Measurements from ENCODE around the gene TGFBR2.

DNA sequence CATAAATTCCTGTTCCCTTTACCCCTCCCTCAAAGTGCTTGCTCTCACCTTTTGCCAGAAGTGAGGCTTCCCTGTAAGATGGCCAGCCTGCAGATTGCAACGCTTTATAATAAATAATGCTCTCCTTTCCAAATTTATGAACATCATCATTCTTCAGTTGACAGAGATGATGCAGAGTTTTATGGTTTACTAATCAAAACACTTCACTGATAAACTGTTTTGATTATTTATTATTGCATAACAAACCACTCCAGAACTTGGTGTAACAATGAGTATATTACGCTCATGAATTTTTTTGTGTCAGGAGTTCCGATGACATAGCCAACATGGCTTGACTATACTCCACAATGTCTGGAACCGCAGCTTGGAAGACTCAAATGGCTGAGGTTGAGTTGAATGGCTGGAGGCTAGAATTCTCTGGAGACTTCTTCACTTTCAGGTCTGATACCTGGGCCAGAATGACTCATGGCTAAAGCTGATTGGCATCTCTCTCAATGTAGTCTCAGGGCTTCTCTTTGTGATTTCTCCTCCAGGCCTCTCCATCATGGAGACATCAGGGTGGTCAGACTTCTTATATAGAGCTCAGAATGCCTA lies 27.3 kb upstream of the TGFBR2 start:
- TF ChIP-seq EZH2phosphoT487 (IDR thresholded peaks at IDR 0.05; ENCODE audit: borderline replicate concordance): no peak
- TF ChIP-seq, protein P1, sequence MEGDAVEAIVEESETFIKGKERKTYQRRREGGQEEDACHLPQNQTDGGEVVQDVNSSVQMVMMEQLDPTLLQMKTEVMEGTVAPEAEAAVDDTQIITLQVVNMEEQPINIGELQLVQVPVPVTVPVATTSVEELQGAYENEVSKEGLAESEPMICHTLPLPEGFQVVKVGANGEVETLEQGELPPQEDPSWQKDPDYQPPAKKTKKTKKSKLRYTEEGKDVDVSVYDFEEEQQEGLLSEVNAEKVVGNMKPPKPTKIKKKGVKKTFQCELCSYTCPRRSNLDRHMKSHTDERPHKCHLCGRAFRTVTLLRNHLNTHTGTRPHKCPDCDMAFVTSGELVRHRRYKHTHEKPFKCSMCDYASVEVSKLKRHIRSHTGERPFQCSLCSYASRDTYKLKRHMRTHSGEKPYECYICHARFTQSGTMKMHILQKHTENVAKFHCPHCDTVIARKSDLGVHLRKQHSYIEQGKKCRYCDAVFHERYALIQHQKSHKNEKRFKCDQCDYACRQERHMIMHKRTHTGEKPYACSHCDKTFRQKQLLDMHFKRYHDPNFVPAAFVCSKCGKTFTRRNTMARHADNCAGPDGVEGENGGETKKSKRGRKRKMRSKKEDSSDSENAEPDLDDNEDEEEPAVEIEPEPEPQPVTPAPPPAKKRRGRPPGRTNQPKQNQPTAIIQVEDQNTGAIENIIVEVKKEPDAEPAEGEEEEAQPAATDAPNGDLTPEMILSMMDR (conservative IDR thresholded peaks at IDR 0.05; ENCODE audit: low read length): no peak
